SK-N-SH treated with all-trans-retinoic acid at 6 μM for 48 hours (cell line): ENCODE measurements around the gene SRMS.

ENCODE experiments used
- ARNTL ChIP-seq: fragments of 450-650 bp; formaldehyde crosslinking; IDR thresholded peaks from 2 replicates; pipeline ENCODE4 v1.5.0; 2020; ENCODE audit warnings: low read depth, mild to moderate bottlenecking, moderate library complexity, borderline replicate concordance
- CREB5 ChIP-seq: fragments of 250-450 bp; sonication (Bioruptor Pico); IDR thresholded peaks from 2 replicates; pipeline ENCODE4 v1.5.1; 2020; ENCODE audit warnings: low read depth, mild to moderate bottlenecking, moderate library complexity
- ESRRG ChIP-seq: fragments of 250-450 bp; sonication (Bioruptor Pico); IDR thresholded peaks from 2 replicates; pipeline ENCODE4 v1.6.1; 2021; ENCODE audit warnings: mild to moderate bottlenecking
- ISL1 ChIP-seq: fragments of 250-450 bp; sonication (Bioruptor Pico); IDR thresholded peaks from 2 replicates; pipeline ENCODE4 v2.1.2; 2022; ENCODE audit warnings: mild to moderate bottlenecking, moderate library complexity
- OSR1 ChIP-seq: fragments of 250-450 bp; sonication (Bioruptor Pico); IDR thresholded peaks from 2 replicates; pipeline ENCODE4 v1.8.0; 2022; ENCODE audit warnings: moderate library complexity, mild to moderate bottlenecking, inconsistent platforms
- PATZ1 ChIP-seq: fragments of 250-450 bp; sonication (Bioruptor Pico); IDR thresholded peaks from 2 replicates; pipeline ENCODE4 v1.8.0; 2020; ENCODE audit warnings: mild to moderate bottlenecking, moderate library complexity, borderline replicate concordance
- POU6F1 ChIP-seq: fragments of 250-450 bp; sonication (Bioruptor Pico); IDR thresholded peaks from 2 replicates; pipeline ENCODE4 v1.8.0; 2021; ENCODE audit warnings: low read depth, mild to moderate bottlenecking, moderate library complexity, borderline replicate concordance
- RARB ChIP-seq: fragments of 250-450 bp; sonication (Bioruptor Pico); IDR thresholded peaks from 2 replicates; pipeline ENCODE4 v1.8.0; 2021; ENCODE audit warnings: mild to moderate bottlenecking, moderate library complexity
- TOX ChIP-seq: fragments of 250-450 bp; sonication (Bioruptor Pico); IDR thresholded peaks from 2 replicates; pipeline ENCODE4 v1.8.0; 2021; ENCODE audit warnings: mild to moderate bottlenecking, moderate library complexity, borderline replicate concordance
- ZFP3 ChIP-seq: fragments of 250-450 bp; sonication (Bioruptor Pico); IDR thresholded peaks from 2 replicates; pipeline ENCODE4 v1.5.0; 2020; ENCODE audit warnings: mild to moderate bottlenecking, moderate library complexity
- ZNF565 ChIP-seq: fragments of 450-650 bp; formaldehyde crosslinking; conservative IDR thresholded peaks from 2 replicates; pipeline ENCODE4 v1.5.0; 2020; ENCODE audit warnings: low read depth, mild to moderate bottlenecking, moderate library complexity
- ZNF8 ChIP-seq: fragments of 450-650 bp; formaldehyde crosslinking; IDR thresholded peaks from 2 replicates; pipeline ENCODE4 v1.5.0; 2020; ENCODE audit warnings: mild to moderate bottlenecking, moderate library complexity

- TF ChIP-seq PATZ1 (CRISPR knock-in tag): no peak
- no peak for TF ChIP-seq ESRRG (CRISPR knock-in tag)
- TF ChIP-seq ZFP3 (CRISPR knock-in tag): no peak
- TF ChIP-seq RARB (CRISPR knock-in tag): no peak
- TF ChIP-seq TOX (CRISPR knock-in tag): no peak
- no peak for TF ChIP-seq ZNF565 (CRISPR knock-in tag)
- no peak for TF ChIP-seq POU6F1 (CRISPR knock-in tag)
- TF ChIP-seq OSR1 (CRISPR knock-in tag): no peak
- no peak for TF ChIP-seq ZNF8 (CRISPR knock-in tag)
- TF ChIP-seq ISL1 (CRISPR knock-in tag): no peak
- no peak for TF ChIP-seq CREB5 (CRISPR knock-in tag)
- no peak for TF ChIP-seq ARNTL (CRISPR knock-in tag)
Observed at GRCh38 chr20:63532449-63532971, 15.0 kb downstream of the SRMS start.
